HG02840 (cell line): ENCODE results near the gene AOC1.

Experiments used
- ATAC-seq: cut with Tn5 transposase; IDR thresholded peaks from one replicate; pipeline ENCODE4 v1.9.1; 2021; ENCODE audit warnings: mild to moderate bottlenecking, moderate library complexity, moderate number of reproducible peaks; ENCODE audit not compliant: unreplicated experiment, low FRiP score

Gene AOC1

DNA sequence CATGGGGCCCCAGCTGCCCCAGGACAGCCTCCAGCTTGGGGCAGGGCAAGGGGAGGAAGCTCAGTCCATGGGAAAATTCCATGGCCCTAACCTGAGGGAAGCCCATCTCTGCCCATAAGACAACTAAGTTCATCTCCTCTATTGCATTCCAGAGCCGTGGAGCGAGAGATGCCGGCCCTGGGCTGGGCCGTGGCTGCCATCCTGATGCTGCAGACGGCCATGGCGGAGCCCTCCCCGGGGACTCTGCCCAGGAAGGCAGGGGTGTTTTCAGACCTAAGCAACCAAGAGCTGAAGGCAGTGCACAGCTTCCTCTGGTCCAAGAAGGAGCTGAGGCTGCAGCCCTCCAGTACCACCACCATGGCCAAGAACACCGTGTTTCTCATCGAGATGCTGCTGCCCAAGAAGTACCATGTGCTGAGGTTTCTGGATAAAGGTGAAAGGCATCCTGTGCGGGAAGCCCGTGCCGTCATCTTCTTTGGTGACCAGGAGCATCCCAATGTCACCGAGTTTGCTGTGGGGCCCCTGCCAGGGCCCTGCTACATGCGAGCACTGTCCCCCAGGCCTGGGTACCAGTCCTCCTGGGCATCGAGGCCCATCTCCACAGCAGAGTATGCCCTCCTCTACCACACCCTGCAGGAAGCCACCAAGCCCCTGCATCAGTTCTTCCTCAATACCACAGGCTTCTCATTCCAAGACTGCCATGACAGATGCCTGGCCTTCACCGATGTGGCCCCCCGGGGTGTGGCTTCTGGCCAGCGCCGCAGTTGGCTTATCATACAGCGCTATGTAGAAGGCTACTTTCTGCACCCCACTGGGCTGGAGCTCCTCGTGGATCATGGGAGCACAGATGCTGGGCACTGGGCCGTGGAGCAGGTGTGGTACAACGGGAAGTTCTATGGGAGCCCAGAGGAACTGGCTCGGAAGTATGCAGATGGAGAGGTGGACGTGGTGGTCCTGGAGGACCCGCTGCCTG is 4.3 kb downstream of the AOC1 start:
- no peak for ATAC-seq

- ATAC-seq: no peak
Measured at GRCh38 chr7:150857276-150858055, 5.1 kb downstream of the AOC1 start.

DNA sequence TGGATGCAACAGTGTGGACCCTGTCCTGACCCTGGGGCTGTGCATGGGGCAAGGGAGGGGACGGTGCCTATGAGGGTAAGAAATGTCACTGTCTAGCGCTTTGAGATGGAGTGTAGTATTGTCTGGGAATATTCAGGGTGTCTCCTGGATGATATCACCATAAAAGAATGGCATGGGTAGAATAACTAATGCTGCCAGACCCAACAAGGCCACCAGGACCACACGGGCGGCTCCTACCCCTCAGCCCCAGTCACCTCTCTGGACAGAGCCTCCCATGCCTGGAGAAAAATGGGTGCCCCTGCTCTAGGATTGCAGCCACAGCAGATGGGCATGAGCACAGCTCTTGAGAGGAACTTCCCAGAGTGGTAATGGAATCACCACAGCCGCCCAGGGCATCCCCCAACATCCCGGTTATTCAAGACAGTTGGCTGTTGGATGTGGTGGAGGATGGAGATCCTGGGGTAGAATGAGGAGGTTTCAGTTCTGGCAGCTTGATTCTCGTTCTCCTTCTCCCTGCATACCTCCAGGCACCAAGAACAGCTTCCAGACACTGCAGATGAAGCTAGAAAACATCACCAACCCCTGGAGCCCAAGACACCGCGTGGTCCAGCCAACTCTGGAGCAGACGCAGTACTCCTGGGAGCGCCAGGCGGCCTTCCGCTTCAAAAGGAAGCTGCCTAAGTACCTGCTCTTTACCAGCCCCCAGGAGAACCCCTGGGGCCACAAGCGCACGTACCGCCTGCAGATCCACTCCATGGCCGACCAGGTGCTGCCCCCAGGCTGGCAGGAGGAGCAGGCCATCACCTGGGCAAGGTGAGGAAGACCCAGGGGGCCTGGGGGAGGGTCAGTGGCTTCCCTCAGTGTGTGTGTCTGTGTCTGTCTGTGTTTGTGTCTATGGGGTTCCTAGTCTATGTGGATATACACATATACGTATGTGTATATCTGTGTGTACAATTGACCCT is 6.2 kb downstream of the AOC1 start:
- no peak for ATAC-seq

DNA sequence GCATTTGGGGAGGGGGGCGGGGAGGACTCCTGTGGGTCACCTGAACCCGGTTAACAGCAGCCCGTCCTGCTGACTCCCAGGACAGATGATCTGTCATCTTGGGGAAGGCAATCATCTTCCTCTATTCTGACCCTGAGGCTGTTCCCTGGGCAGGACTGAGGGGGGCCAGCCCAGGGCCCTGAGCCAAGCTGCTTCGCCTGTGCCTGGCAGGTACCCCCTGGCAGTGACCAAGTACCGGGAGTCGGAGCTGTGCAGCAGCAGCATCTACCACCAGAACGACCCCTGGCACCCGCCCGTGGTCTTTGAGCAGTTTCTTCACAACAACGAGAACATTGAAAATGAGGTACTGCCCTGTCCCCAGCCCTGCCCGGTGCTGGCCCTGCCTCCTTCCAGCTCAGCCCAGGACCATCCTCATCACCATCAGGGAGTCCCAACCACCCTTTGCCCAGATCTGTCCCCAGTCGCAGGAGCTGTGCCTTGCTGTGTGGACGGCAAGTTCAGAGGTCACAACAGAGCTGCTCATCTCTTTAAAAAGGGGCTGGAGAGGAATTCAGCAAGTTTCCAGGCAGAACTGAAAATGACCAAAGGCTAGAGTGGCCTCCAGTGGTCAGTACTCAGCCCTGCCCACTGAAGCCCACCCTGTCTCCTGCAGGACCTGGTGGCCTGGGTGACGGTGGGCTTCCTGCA is 8.1 kb downstream of the AOC1 start:
- ATAC-seq: no peak

- ATAC-seq: no peak
Measured at GRCh38 chr7:150860978-150861295, 8.6 kb downstream of the AOC1 start.

- ATAC-seq: no peak
Measured at GRCh38 chr7:150862356-150862755, 10.0 kb downstream of the AOC1 start.

DNA sequence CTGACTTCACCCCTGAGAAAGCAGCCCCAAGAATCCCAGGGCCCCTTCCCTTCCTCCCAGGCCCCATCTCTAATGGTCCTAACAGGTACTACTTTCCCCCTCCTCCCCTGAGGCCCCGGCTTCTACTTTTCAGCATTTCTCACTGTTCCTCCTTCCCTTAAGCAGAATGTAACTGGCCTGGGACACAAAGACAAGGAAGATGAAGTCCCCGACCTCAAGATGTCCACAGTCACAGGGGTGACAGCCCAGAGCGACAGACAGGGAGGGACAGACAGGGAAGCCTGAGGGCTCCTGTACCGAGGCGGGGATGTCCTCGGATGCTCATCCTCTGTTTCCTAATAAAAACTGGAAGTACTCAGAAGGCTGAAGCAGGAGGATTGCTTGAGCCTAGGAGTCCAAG is 11.6 kb downstream of the AOC1 start:
- no peak for ATAC-seq

DNA sequence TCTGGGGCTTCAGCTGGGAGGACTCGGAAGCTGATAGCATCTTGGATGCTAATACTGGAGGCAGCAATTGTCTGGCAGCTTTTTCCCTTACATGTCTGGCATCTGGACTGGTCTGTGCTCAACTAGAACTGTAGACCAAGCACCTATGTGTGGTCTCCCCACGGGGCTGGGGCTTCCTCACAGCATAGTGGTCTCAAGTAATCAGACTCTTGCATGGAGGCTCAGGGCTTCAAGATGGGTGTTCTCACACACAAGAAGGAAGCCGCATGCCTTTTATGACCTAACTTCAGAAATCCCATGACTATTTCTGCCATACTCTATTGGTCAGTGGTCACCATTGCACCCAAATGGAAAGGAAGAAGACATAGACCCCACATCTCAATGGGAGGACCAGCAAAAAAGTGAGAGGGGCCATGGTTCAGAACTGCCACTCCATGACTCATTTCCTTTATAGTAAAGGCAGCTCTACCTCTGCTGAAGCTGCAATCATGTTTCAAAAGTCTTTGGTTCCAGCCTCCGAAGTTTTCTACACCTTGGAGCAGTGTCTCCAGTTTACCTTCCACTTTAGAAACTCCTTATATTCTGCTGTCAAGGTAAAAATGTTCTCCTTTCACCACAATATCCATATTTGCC is 14.7 kb downstream of the AOC1 start:
- ATAC-seq: no peak

DNA sequence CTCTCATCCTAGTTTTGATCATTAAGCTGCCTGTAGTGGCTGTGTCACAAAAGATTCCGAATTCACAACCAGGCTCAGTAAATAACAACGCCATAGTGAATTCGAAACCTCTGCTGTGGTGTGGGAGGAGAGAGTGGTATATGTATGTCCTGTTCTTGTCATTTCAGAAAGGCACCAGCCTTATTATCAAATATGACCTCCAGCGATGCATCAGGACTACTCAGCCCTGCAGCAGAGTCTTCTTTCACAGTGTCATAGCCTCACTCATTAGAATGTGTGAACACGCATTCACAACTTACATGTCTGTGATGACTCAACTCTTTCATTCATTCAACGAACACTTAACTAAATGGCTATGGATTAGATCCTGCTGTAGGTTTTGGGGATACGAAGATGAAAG is 15.3 kb downstream of the AOC1 start:
- ATAC-seq: no peak

DNA sequence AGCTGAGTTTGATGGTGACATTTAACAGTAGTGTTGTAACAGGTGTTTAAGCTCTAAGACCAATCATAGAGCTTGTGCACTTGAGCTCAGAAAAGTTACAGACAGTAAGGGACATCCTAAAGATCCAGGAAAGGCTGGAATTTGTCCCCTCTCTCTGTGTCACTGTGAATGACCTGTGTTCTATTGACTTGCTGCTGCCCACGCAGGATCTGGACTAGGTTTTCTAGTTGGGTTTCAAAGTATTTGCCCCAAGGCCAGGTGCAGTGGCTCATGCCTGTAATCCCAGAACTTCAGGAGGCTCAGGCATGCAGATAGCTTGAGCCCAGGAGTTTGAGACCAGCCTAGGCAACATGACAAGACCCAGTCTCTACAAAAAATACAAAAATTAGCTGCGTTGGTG is 17.1 kb downstream of the AOC1 start:
- ATAC-seq: no peak

DNA sequence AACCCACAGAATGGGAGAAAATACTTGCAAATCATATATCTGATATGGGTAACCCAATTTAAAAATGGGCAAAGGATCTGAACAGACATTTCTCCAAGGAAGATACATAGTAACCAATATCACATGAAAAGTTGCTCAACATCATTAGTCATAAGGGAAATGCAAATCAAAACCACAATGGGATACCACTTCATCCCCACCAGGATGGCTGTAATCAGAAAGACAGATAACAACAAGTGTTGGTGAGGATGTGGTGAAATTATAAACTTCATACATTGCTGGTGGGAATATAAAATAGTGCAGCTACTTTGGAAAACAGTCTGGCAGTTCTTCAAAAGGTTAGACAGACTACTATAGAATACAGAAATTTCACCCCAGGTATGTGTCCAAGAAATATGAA is 19.3 kb downstream of the AOC1 start:
- no peak for ATAC-seq

DNA sequence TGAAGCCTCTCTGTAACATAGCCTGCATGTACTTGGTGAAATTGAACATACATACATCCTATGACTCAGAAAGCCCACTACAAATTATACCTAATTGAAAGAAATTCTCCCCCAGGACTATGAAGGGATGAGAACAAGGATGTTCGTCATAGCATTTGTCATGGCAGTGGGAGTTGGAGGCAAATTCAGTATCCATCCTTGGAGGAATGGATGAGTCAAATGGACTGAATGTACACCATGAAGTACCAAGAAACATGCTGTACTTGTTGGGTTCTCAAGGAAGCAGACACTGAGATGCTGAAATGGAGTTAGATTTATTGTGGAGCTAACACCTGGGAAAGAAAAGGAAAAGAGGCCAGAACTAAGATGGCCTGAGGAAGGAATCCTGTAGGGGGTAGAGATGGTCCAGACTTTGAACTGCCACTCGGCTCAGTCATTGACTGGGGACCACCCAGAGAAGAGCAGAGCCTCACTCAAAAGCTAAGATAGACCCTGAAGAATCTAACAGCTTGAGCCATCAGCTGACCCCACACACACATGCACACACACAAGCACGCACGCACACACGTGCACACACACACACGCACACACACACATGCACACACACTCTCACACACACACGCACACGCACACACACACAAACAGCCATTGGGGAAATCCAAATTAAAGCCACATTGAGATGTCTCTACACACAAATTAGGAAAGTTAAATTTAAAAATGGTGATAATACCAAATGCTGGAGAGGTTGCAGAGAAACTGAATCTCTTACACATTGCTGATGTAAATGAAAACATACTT is 22.3 kb downstream of the AOC1 start:
- ATAC-seq: no peak

GRCh38 chr7:150875791-150876190 is 23.5 kb downstream of the AOC1 start:
- no peak for ATAC-seq

DNA sequence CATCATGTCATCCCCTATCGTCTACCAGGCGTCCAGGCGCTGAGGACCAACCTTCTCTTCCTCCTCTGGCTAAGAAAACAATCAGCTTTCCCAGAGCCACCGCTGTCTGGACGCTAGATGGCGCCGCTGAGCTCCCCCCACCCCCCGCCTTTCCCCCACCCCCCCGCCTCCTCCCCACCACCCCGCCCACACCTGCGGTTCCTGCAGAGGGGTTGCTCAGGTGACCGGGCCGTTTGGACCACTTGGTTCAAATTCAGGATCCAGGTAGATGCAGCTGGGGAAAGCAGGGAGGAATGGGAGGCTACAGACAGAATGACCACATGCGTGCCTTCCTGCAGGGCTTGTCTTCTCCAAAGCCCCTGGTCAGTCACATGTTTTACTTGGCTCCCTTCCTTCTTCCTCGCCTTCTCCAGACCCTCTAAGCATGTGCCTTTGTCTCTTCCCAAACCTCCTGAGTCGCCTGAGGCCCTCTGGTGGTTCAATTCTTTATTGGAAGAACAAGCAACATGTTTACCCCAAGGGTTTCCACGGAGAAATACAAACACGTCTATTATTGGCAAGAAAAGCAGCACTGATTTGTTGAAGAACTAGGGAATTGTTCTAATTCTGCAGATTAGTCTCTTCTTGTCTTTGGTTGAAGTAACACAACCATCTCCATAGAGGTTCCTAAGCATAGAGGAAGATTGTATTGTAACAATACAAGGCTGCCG is 24.7 kb downstream of the AOC1 start:
- ATAC-seq: no peak

DNA sequence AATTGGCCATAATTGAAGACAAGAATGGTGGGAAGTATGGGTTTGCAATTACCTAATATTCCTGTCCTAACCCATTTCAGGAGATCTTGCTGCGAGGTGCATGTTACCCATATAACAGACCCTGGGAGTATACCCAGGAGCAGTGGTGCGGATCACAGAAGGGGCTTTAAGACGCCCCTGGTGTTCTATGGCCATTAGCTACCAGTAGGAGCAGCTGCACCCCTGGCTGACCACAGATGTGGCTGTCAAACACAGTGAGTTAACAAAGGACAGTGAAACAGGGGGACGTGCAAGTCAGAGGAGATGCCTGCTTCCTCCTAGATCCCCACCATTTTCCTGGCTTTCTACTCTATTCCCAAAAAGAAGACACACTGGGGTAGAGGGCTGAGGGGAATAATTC is 25.2 kb downstream of the AOC1 start:
- no peak for ATAC-seq

DNA sequence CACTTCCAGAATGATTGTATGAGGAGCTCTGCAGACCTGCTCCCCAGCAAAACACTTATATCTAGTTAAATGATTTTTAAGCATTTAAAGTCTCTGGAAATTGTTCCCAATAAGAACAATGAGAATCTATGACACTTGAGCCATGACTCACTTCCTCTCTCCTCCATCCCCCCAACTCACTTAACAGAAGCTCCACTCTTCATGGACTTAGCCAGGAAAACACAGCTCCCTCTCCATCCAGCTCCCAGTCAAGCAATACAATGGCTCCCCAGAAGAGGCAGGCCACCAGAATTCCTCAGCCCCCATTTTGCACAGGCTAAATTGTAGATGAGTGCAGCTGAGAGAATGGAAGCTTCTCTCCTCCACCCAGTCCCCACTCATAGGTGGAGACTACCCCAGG is 27.0 kb downstream of the AOC1 start:
- ATAC-seq: no peak

- ATAC-seq: no peak
Measured at GRCh38 chr7:150881189-150881588, 28.9 kb downstream of the AOC1 start.
